Suprapubic skin (tissue), 4 donors: ENCODE measurements around the gene AMD1. TPM values are rescaled to one million over a fixed set of nuclear protein-coding genes. Genes with fewer than 3 reads are reported as not detected.

ENCODE experiments used
- DNase-seq, 2 donors: peaks; one replicate each; pipeline ENCODE4 v3.0.0-alpha.2; 2019; ENCODE audit warnings: low spot score in 2 of 2
- H3K27ac ChIP-seq: fragments of 200-600 bp; sonication (generic); one replicate; pipeline ENCODE4 v1.5.1; 2019
- H3K27me3 ChIP-seq: fragments of 200-600 bp; sonication (generic); one replicate; pipeline ENCODE4 v1.5.1; 2019
- H3K36me3 ChIP-seq: fragments of 200-600 bp; sonication (generic); one replicate; pipeline ENCODE4 v1.5.1; 2019
- H3K4me1 ChIP-seq: fragments of 200-600 bp; sonication (generic); one replicate; pipeline ENCODE4 v1.5.1; 2019
- H3K4me3 ChIP-seq: fragments of 200-600 bp; sonication (generic); one replicate; pipeline ENCODE4 v1.5.1; 2019; ENCODE audit warnings: mild to moderate bottlenecking
- H3K9me3 ChIP-seq: fragments of 200-600 bp; sonication (generic); one replicate; pipeline ENCODE4 v1.5.1; 2019
- EP300 ChIP-seq: sonication (generic); formaldehyde crosslinking; IDR thresholded peaks from one replicate; pipeline ENCODE4 v1.6.1; 2017; ENCODE audit warnings: antibody characterized with exemption
- POLR2A ChIP-seq, 2 donors: fragments of 450-650 bp; IDR thresholded peaks; one replicate each; pipeline ENCODE4 v1.6.1; 2017; ENCODE audit warnings: antibody characterized with exemption in 2 of 2, mild to moderate bottlenecking in 2 of 2, moderate library complexity in 2 of 2
- POLR2AphosphoS5 ChIP-seq, 3 donors: sonication (generic); formaldehyde crosslinking; IDR thresholded peaks; one replicate each; pipeline ENCODE4 v1.6.1; 2017; ENCODE audit warnings: antibody characterized with exemption in 3 of 3
- WGBS: methylation state at CpG from one replicate; pipeline ENCODE4 v1.1.5; 2018; 5-methylcytosine and 5-hydroxymethylcytosine counted together
- total RNA-seq, 4 donors: library from RNA; depleted of rRNA; stranded (reverse); fragments of >200 nt; gene quantifications; one replicate each; pipeline ENCODE4 v1.1.0, GENCODE V29; 2016
- TF ChIP-seq, protein P1 (sequence below), 2 donors: fragments of 200-600 bp in 1 of 2; fragments of 450-650 bp in 1 of 2; sonication (generic) in 1 of 2; IDR thresholded peaks; one replicate each; pipeline ENCODE4 v1.5.1; 2016 to 2019; ENCODE audit warnings: antibody characterized with exemption in 2 of 2, mild to moderate bottlenecking in 1 of 2, moderate library complexity in 1 of 2

The AMD1 gene
- total RNA-seq, 4 donors from 2014 or later = 55.4 to 75.7 (median 69.3) TPM

DNA sequence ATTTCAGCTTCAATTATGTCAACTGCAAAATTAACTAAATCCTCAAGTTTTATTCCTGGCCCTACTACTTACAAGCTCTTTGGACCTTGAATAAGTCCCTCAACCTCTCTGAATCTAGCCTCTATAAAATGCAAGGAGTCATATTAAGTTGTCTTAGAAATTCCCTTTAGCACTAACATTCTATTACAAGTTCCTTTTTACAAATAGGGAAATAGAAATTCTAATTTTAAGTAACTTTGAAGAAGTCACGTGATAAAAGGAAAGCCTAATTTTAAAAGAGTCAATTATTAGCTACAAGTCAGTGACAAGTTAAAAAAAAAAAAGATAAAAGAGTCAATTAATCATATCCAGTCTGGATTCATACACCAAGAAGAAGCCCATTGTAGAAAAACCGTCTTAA lies 59.3 kb downstream of the AMD1 start:
- H3K4me3 ChIP-seq = no peak overlapping the region
- no peaks in the 10 kb centered on the region for H3K9me3 ChIP-seq
- 65% methylated on average over 2 of the region's 2 CpGs for WGBS
- TF ChIP-seq EP300 = no peak
- no peak for TF ChIP-seq POLR2A (IDR thresholded peaks at IDR 0.05)
- no peak for TF ChIP-seq POLR2AphosphoS5 (IDR thresholded peaks at IDR 0.05)
- TF ChIP-seq, protein P1, sequence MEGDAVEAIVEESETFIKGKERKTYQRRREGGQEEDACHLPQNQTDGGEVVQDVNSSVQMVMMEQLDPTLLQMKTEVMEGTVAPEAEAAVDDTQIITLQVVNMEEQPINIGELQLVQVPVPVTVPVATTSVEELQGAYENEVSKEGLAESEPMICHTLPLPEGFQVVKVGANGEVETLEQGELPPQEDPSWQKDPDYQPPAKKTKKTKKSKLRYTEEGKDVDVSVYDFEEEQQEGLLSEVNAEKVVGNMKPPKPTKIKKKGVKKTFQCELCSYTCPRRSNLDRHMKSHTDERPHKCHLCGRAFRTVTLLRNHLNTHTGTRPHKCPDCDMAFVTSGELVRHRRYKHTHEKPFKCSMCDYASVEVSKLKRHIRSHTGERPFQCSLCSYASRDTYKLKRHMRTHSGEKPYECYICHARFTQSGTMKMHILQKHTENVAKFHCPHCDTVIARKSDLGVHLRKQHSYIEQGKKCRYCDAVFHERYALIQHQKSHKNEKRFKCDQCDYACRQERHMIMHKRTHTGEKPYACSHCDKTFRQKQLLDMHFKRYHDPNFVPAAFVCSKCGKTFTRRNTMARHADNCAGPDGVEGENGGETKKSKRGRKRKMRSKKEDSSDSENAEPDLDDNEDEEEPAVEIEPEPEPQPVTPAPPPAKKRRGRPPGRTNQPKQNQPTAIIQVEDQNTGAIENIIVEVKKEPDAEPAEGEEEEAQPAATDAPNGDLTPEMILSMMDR (IDR thresholded peaks at IDR 0.05) = no peak
- H3K27me3 ChIP-seq = no peaks in the 10 kb centered on the region
- DNase-seq = no peak
- no peaks in the 10 kb centered on the region for H3K36me3 ChIP-seq
- no peak overlapping the region for H3K27ac ChIP-seq
- H3K4me1 ChIP-seq = no peaks in the 10 kb centered on the region

DNA sequence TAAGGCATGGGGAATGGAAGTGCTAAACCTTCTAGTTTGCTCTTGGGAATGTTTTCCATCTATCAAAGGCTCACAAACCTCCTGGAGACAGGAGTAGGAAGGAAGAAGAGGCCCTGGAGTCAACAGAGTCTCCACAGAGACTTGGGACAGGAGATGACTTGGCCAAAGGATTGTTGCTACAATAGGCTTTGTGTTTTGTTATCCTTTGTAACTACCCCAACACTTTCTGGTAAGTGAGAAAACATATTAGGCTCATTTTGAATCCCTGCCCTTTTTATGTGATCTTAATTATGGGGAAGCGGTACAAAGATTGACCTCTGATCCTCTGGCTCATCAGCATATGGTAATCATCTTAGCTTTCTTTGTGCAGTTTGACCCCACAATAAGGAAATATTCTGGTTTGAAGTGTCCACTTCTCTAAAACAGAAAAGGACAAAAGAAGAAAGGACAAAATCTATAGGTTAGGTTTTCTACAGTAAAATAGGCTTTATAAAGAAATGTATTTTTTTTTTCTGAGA lies 59.9 kb downstream of the AMD1 start:
- Histone ChIP-seq H3K27me3 (no peaks in the 10 kb centered on the region), H3K4me1 (no peaks in the 10 kb centered on the region), H3K36me3 (no peaks in the 10 kb centered on the region), H3K4me3 (no peak overlapping the region), H3K9me3 (no peaks in the 10 kb centered on the region), H3K27ac (no peak overlapping the region)
- 73% methylated on average over 1 of the region's 1 CpG for WGBS
- DNase-seq = no peak
- TF ChIP-seq POLR2AphosphoS5 (IDR thresholded peaks at IDR 0.05) (no peak), POLR2A (IDR thresholded peaks at IDR 0.05) (no peak), EP300 (no peak)
- TF ChIP-seq, protein P1 (IDR thresholded peaks at IDR 0.05) = no peak

DNA sequence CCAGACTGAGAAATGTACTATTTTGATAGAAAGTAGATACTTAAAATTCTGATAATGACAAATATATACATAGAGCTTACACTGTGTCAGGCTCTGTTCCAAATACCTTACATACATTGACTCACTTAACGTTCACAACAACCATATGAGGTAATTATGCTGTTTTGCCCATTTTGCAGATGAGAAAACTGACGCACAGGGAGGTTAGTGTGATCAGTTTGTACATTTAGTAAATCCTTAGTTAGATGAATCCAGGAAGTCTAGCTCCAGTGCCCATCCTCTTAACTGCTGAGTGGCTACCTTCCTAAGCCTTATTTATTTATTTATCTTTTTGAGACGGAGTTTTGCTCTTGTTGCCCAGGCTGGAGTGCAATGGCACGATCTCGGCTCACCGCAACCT lies 60.6 kb downstream of the AMD1 start:
- Histone ChIP-seq H3K9me3 (no peaks in the 10 kb centered on the region), H3K4me1 (no peaks in the 10 kb centered on the region), H3K27me3 (no peaks in the 10 kb centered on the region), H3K36me3 (no peaks in the 10 kb centered on the region), H3K4me3 (no peak overlapping the region), H3K27ac (no peak overlapping the region)
- DNase-seq = no peak
- no peak for TF ChIP-seq POLR2A (IDR thresholded peaks at IDR 0.05)
- no peak for TF ChIP-seq EP300
- TF ChIP-seq, protein P1 (IDR thresholded peaks at IDR 0.05) = no peak
- TF ChIP-seq POLR2AphosphoS5 (IDR thresholded peaks at IDR 0.05) = no peak
- 84% methylated on average over 6 of the region's 6 CpGs for WGBS

- TF ChIP-seq, protein P1 (IDR thresholded peaks at IDR 0.05) = no peak
- DNase-seq = no peak
- Histone ChIP-seq H3K9me3 (no peaks in the 10 kb centered on the region), H3K4me1 (no peaks in the 10 kb centered on the region), H3K4me3 (no peak overlapping the region), H3K27ac (no peak overlapping the region), H3K27me3 (no peaks in the 10 kb centered on the region), H3K36me3 (no peaks in the 10 kb centered on the region)
- 98% methylated on average over 6 of the region's 6 CpGs for WGBS
These were observed 63.6 kb downstream of the AMD1 start for GRCh38 chr6:110938171-110938570.

DNA sequence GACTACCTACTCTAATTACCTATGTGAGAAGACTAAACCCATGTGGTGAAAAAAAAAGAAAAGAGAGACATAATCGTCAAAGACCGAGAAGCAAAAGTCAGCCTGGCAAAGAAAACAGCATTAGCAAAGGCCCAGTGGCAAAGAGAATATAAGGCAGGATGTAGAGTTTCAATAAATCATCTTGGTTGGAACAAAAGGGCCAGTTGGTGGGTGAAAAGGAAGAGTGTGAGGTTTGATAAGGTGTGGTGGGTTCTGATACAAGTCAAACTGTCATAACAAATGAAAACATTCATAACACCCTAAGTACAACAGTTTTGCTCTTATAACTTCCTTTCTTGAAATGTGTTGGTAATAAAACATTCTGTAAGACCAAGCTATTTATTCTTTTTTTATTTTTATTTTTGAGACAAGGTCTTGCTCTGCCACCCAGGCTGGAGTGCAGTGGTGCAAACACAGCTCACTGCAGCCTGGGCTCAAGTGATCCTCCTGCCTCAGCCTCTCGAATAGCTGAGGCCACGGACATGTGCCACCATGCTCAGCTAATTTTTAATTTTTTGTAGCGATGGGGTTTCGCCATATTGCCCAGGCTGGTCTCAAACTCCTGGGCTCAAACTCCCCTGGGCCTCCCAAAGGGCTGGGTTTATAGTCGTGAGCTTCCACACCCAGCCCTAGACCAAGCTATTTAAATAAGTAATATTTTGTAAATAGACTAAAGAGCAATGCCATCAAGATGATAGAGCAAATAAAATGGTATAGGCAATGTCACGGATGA lies 65.0 kb downstream of the AMD1 start:
- Histone ChIP-seq H3K4me3 (no peak overlapping the region), H3K27ac (no peak overlapping the region), H3K27me3 (no peaks in the 10 kb centered on the region), H3K4me1 (no peaks in the 10 kb centered on the region), H3K36me3 (no peaks in the 10 kb centered on the region), H3K9me3 (no peaks in the 10 kb centered on the region)
- no peak for DNase-seq
- TF ChIP-seq, protein P1 (IDR thresholded peaks at IDR 0.05) = no peak
- TF ChIP-seq EP300 (no peak), POLR2A (IDR thresholded peaks at IDR 0.05) (no peak), POLR2AphosphoS5 (IDR thresholded peaks at IDR 0.05) (no peak)
- 88% methylated on average over 8 of the region's 8 CpGs for WGBS
